HCT116 (cell line): ENCODE data around the gene TMEM247.

Source experiments
- CTCF ChIP-seq, 3 experiments: fragments of 200-600 bp in 1 of 3; sonication (generic) in 1 of 3; IDR thresholded peaks in 2 of 3; conservative IDR thresholded peaks in 1 of 3; 2 replicates each; pipeline ENCODE4 v1.5.1; 2012 to 2017; ENCODE audit warnings: low read depth in 2 of 3, low read length in 2 of 3, antibody characterized with exemption in 1 of 3, borderline replicate concordance in 1 of 3, control low read depth in 1 of 3, mild to moderate bottlenecking in 1 of 3, mixed read lengths in 1 of 3, mixed run types in 1 of 3, moderate library complexity in 1 of 3; ENCODE audit not compliant: insufficient read depth in 1 of 3
- EZH2 ChIP-seq: fragments of 200-600 bp; sonication (generic); IDR thresholded peaks from 2 replicates; pipeline ENCODE4 v1.6.1; 2017; ENCODE audit warnings: antibody characterized with exemption, mixed run types

GRCh38 chr2:46525522-46526155 lies 46.3 kb downstream of the TMEM247 start:
- no peak for TF ChIP-seq EZH2
- TF ChIP-seq CTCF (IDR thresholded peaks at IDR 0.05 in 2 of 3, conservative IDR thresholded peaks at IDR 0.05 in 1 of 3; ENCODE audit: borderline replicate concordance in 1 of 3, insufficient read depth in 1 of 3, low read depth in 2 of 3, low read length in 2 of 3), result no peak
